Thyroid gland (tissue), 4 donors: ENCODE measurements around the gene GRSF1.

Experiments used
- POLR2A ChIP-seq, 2 donors: fragments of 450-650 bp; IDR thresholded peaks; one replicate each; pipeline ENCODE4 v1.6.1; 2017; ENCODE audit warnings: antibody characterized with exemption in 2 of 2, mild to moderate bottlenecking in 2 of 2, moderate library complexity in 1 of 2
- TF ChIP-seq, protein P1 (sequence below), 6 experiments: fragments of 200-600 bp in 3 of 6; fragments of 450-650 bp in 3 of 6; sonication (generic) in 3 of 6; IDR thresholded peaks; one replicate each; pipeline ENCODE4 v1.5.1; 2016 to 2019; ENCODE audit warnings: antibody characterized with exemption in 6 of 6, mild to moderate bottlenecking in 2 of 6, inconsistent platforms in 1 of 6, moderate library complexity in 1 of 6

DNA sequence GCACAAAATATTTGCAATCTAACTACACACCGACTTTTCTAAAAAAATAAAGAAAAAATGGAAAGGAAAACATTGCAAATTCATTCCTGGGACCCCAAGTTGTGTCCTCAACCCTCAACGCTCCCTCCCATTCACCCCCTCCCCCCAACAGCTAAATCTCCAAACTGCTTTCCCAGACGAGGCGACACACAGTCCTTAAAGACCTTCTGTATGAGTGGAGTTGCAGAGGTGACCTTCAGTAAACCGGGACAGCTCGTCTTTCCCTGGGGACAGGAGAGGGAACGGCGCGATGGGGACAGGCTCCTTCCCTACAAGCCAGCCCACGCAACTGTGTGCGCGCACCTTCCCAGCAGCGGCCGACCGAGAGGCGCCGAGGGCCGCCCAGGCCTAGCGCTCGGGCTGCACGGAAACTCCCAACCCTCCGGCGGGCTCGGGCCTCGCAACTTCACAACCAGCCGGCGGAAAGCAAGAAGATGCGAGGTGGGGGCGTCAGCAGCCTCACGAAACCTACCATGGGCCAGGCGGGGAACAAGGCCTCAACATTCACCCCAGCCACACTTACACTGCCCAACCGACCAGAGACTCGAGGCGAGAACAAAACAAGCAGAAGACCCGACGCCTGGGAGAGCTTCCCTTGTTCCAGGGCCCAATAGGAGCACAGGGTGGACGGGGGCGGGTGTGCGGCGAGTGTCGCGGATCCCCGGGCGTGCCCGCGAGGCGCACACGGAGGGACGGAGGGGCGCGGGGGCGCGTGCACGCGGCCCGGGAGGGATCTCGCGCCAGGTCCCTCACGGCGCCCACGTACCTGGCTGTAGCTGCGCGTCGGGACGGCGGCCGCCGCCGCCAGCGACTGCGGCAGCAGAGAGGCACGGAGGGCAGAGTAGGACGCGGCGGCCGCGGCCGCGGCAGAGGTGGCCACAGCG is 763 bp downstream of the GRSF1 start:
- TF ChIP-seq, protein P1, sequence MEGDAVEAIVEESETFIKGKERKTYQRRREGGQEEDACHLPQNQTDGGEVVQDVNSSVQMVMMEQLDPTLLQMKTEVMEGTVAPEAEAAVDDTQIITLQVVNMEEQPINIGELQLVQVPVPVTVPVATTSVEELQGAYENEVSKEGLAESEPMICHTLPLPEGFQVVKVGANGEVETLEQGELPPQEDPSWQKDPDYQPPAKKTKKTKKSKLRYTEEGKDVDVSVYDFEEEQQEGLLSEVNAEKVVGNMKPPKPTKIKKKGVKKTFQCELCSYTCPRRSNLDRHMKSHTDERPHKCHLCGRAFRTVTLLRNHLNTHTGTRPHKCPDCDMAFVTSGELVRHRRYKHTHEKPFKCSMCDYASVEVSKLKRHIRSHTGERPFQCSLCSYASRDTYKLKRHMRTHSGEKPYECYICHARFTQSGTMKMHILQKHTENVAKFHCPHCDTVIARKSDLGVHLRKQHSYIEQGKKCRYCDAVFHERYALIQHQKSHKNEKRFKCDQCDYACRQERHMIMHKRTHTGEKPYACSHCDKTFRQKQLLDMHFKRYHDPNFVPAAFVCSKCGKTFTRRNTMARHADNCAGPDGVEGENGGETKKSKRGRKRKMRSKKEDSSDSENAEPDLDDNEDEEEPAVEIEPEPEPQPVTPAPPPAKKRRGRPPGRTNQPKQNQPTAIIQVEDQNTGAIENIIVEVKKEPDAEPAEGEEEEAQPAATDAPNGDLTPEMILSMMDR (IDR thresholded peaks at IDR 0.05) = no peak
- TF ChIP-seq POLR2A (IDR thresholded peaks at IDR 0.05) = no peak
